ENCODE data around the gene ARGLU1.

The ARGLU1 gene

GRCh38 chr13:106498158-106498557 lies 69.8 kb downstream of the ARGLU1 start:
- in situ Hi-C loops (cut with HindIII; ENCODE audit: low pct_ligation_motif_present, low sequenced_read_pairs), result no loop called here
- H3K36me3 ChIP-seq (replicated peaks), result peaks cover 25% of the 10 kb centered on the region
- H3K27ac ChIP-seq, result no peak overlapping the region
- H3K27me3 ChIP-seq (replicated peaks), result no peaks in the 10 kb centered on the region
- no peak for DNase-seq
- no peak overlapping the region for H3K4me3 ChIP-seq (ENCODE audit: low read depth, low read length)
- TF ChIP-seq CTCF (IDR thresholded peaks at IDR 0.05; ENCODE audit: low read depth, low read length, missing control alignments), result no peak

- Histone ChIP-seq H3K27me3 (replicated peaks) (no peaks in the 10 kb centered on the region), H3K27ac (no peak overlapping the region), H3K4me3 (ENCODE audit: low read depth, low read length) (no peak overlapping the region), H3K36me3 (replicated peaks) (peaks cover 36% of the 10 kb centered on the region)
- DNase-seq, result no peak
- in situ Hi-C loops (cut with HindIII; ENCODE audit: low pct_ligation_motif_present, low sequenced_read_pairs), result no loop called here
- TF ChIP-seq CTCF (IDR thresholded peaks at IDR 0.05; ENCODE audit: low read depth, low read length, missing control alignments), result no peak
Measured at GRCh38 chr13:106497079-106497478, 70.9 kb downstream of the ARGLU1 start.

GRCh38 chr13:106496072-106496997 lies 71.6 kb downstream of the ARGLU1 start:
- in situ Hi-C loops (cut with HindIII; ENCODE audit: low pct_ligation_motif_present, low sequenced_read_pairs), result no loop called here
- DNase-seq, result no peak
- no peaks in the 10 kb centered on the region for H3K27me3 ChIP-seq (replicated peaks)
- no peak overlapping the region for H3K4me3 ChIP-seq (ENCODE audit: low read depth, low read length)
- no peak overlapping the region for H3K27ac ChIP-seq
- peaks cover 42% of the 10 kb centered on the region for H3K36me3 ChIP-seq (replicated peaks)
- TF ChIP-seq CTCF (IDR thresholded peaks at IDR 0.05; ENCODE audit: low read depth, low read length, missing control alignments), result no peak

- Histone ChIP-seq H3K36me3 (replicated peaks) (peaks cover 49% of the 10 kb centered on the region), H3K4me3 (ENCODE audit: low read depth, low read length) (no peak overlapping the region), H3K27me3 (replicated peaks) (no peaks in the 10 kb centered on the region), H3K27ac (no peak overlapping the region)
- DNase-seq, result no peak
- no peak for TF ChIP-seq CTCF (IDR thresholded peaks at IDR 0.05; ENCODE audit: low read depth, low read length, missing control alignments)
- in situ Hi-C loops (cut with HindIII; ENCODE audit: low pct_ligation_motif_present, low sequenced_read_pairs), result no loop called here
Measured at GRCh38 chr13:106494936-106495335, 73.0 kb downstream of the ARGLU1 start.

- peaks cover 46% of the 10 kb centered on the region for H3K36me3 ChIP-seq (replicated peaks)
- in situ Hi-C loops (cut with HindIII; ENCODE audit: low pct_ligation_motif_present, low sequenced_read_pairs), result no loop called here
- TF ChIP-seq CTCF (IDR thresholded peaks at IDR 0.05; ENCODE audit: low read depth, low read length, missing control alignments), result no peak
- no peak overlapping the region for H3K27ac ChIP-seq
- no peaks in the 10 kb centered on the region for H3K27me3 ChIP-seq (replicated peaks)
- H3K4me3 ChIP-seq (ENCODE audit: low read depth, low read length), result no peak overlapping the region
- DNase-seq, result no peak
Measured at GRCh38 chr13:106494506-106494905, 73.4 kb downstream of the ARGLU1 start.
